HG03378 (cell line): Measurements from ENCODE around the gene AMN.

ENCODE experiments used
- ATAC-seq: cut with Tn5 transposase; IDR thresholded peaks from one replicate; pipeline ENCODE4 v1.9.1; 2021; ENCODE audit warnings: mild to moderate bottlenecking, moderate library complexity; ENCODE audit not compliant: unreplicated experiment

The AMN gene

DNA sequence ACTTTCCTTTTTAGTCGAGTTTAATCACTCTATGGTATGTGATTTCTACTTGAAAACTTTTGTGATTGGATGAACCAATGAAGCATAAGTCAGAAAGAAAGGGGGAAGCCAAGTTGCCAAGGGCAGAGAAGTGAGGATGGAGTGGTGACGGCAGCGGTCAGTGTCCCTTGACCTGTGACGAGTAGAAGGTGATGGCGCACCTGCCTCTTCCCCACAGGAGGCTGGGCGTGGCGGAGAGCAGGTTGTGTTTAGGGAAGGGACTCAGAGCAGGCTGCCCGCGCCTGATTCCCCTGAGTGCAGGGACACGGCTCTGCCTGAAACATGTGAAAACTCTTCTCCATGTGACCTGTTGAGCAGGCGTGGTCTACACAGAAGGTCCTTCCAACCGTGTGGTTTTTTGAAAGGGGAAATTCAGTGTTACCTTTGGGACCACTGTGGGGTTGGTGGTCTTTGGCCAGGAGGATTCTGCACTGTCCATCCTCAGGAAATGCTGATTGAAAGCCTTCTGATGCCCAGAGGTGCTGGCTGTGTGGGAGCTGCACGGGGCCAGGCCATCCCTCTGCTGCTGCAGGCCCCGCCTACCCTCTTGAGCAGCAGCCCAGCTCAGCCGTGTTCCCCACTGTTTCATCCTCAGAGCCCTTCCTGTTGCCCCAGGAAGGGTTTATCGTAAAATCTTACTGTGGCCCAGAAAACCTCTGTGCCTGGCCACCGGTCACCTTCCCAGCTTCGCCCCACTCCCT, 23.5 kb upstream of the AMN start:
- ATAC-seq, result no peak

DNA sequence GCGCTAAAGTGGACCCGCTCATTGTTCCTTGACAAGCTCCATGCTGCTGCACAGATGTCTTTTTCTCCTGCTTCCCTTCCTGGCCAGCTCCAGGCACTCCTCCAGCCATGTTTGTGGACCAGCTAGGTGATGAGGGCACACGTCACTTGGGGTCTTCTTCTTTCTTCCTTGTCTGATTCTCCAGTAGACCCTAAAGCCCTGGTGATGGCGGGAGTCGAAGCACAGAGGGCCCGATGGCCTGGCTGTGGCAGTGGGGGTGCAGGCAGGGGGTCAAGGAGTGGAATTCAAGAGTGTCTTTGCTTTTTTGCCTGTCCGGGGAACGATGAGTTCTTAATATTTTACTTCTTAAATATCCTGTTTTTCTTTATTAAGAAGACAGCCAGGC, 23.0 kb upstream of the AMN start:
- no peak for ATAC-seq

DNA sequence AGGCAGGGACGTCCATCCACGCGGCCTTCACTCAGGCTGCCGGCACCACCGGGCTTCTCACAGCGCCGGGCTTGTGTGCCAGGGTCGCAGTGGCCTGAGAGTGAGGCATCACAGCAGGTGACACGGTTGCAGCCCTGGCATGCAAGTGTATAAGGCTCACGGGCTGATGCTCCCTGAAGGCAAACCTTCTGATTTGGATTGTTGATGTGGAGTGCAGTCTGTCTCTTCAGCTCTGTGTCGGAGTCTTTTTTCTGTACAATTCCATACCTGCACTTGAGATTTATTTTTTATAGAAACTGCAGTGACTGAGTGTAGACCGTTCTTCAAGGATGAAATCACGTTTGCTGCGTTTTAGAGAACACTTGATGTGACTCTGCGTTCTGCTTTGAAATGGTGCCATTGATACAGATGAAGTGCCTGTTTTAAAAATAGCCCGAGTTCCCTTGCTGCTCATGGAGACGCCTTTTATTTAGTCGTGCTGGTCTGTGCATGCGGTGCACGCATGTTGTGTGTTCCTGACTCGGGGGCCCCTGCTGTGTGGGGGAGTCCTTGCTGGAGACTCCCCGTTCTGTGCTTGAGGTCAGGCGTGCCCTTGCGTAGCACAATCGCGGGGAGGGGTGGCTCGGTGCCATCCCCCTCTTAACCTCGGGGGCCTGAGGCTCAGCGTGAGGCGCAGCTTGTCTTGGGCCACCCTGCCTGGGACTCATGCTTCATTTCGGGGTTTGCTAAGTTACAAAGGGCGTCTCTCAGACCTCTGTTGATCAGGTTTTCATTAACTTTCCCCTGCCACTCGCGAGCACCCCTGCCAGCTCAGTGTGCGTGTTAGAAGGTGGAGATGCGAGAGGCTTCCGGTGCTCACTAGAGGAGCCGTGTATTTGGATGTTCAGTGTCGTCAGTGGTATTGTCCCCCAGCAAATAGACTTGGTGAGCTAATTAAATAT, 21.6 kb upstream of the AMN start:
- peak; percentile 40 for ATAC-seq

DNA sequence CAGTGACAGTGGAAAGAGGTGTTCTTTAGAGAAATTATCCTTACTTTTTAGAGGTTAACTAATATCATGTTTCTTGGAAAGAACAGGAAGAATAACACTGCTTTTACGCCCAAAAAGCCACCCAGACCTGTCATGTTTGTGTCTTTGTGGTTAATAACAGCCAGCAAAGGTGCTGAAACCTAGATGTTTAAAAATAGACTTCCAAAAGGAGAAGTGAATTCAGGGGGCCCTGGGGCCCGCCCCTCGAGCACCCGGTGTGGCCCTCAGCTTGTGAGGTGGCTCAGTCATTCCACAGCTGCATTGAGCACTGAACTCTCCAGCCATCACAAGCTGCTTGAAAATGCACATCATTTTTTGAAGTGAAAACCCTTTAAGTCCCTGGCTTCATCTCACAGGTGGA, 20.8 kb upstream of the AMN start:
- ATAC-seq, result peak; percentile 58

DNA sequence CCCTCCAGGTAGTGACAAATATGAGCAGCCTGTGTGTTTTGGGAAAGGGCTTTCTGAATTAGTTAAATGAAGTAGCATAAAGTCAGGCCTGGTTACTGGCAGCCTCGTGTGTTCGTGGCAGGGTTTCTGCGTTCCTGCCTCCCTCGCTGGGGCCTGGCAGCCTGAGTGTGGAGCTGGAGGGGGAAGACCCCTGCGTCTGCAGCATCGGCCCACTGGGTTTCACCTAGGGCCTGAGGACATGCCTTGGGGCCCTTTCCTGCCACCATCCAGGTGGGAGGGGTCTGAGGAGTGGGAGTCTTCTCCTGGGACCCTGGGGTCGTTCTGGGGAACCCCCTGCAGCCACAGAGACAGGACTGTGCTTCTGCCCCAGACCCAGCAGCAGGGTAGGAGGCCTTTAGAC, 20.4 kb upstream of the AMN start:
- no peak for ATAC-seq

DNA sequence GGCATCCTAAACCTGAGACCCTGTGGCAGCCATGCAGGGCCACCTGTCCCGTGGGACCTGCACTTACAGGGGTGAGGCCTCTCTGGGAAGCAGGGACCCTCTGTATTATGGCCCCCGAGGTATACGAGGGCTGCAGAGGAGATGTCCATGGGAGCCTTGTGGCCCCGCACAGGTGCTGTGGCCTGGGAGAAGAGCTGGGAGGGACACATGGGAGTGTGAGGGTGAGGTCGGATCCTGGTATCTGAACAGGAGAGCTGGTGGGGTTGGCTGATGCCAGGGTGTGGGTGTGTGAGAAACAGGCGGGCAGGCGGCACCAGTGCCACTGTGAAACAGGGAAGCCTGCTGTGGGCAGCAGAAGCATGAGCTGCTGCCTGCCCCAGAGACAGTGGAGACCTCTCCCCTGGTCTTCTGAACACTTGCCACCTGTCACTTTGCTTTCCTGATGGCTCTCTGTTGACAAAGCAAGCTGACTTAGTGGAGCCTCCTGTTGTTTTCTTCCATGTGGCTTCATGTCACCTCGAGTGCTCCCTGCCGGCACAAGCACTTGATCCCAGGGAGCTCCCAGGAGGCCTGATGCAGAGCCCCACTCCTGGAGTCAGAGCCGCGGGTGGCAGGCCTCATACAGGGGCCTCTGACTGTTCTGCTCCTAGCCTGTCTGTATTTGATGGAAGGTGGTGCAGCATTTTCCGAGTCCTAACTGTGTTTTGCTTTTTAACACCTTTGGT, 19.8 kb upstream of the AMN start:
- ATAC-seq, result no peak

DNA sequence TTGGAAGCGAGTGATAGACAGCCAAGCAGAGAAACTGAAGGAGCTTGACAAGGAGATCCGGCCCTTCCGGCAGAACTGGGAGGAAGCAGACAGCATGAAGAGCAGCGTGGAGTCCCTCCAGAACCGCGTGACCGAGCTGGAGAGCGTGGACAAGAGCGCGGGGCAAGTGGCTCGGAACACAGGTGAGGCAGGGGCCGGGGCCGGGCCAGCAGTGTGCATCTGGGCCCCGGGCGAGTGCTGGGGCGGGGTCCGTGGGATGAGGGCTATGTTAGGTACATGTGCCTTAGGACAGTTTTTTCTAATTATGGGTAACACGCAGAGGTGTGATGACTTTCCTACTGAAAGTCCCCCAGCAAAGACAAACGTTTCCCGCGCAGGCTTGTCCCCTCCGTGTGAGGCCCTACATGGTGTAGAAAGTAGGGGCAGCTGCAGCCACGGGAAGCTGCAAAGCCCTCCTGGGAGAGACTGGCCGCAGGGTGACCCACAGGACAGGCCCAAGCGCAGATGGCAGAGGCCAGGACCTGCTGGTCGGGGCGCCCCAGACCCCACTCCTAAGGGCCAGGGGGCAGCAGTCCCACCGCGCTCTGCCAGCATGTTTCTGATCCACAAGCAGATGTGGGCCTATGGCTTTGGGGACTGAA, 19.1 kb upstream of the AMN start:
- no peak for ATAC-seq

DNA sequence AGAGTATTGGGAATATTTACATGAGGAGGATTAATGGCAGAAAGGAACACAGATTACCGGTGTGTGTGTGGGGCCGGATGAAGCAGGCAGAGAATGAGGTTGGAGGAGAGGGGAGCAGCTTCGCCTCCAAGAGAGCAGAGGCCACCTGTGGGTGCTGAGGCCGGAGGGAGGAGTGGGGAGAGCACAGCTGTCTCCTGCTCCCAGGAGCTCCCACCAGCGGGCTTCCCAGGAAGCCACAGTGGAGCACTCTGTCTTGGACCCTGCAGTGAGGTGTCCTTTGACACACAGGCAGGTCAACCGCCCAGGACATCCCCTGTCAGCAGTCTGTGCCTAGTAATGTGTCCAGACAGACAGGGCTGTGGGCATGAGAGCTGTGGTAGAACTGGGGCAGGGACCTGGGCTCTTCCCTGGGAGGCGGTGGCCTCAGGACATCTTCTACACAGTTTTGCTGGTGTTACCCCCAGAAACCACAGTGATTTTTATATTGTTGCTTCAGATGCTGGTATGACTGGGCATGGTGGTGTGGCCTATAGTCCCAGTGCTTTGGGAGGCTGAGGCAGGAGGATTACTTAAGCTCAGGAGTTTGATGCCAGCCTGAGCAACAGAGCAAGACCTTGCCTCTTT, 18.5 kb upstream of the AMN start:
- no peak for ATAC-seq

DNA sequence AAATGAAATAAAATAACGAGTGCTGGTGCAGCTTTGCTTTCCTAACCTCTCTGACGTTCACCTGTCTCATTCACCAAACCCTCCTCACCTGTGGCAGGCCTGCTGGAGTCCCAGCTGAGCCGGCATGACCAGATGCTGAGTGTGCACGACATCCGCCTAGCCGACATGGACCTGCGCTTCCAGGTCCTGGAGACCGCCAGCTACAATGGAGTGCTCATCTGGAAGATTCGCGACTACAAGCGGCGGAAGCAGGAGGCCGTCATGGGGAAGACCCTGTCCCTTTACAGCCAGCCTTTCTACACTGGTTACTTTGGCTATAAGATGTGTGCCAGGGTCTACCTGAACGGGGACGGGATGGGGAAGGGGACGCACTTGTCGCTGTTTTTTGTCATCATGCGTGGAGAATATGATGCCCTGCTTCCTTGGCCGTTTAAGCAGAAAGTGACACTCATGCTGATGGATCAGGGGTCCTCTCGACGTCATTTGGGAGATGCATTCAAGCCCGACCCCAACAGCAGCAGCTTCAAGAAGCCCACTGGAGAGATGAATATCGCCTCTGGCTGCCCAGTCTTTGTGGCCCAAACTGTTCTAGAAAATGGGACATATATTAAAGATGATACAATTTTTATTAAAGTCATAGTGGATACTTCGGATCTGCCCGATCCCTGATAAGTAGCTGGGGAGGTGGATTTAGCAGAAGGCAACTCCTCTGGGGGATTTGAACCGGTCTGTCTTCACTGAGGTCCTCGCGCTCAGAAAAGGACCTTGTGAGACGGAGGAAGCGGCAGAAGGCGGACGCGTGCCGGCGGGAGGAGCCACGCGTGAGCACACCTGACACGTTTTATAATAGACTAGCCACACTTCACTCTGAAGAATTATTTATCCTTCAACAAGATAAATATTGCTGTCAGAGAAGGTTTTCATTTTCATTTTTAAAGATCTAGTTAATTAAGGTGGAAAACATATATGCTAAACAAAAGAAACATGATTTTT, 17.1 kb upstream of the AMN start:
- no peak for ATAC-seq

DNA sequence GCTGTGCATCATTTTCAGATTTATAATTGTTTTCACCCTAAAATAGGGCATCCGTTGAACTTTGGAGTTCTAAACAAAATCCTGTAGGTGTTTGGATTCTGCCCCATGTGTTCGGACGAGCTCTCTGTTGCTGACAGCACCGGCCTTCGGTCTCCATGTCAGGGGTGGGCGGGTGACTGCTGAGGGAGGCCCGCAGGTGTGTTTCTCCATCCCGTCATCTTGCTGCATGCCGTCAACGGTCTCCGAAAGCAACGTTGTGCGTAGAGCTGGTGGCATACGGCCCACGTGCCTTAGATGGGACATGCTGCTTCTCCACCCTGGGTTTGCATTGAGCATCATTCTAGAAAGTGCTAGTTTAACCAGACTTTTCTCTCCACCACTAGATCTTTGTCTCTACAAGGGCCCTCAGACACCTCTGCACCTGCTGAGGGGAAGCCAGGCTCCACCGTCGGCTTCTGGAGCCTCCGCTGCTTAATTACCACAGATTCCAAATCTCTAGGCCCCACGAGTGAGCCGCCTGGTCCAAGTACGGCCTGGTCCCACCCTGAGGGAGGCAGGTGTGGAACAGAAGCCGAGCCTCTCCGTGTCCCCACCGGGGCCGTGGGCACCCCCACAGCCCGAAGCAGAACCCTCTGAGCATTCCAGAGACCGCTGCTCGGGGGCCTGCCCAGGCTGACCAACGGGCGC, 15.7 kb upstream of the AMN start:
- no peak for ATAC-seq

DNA sequence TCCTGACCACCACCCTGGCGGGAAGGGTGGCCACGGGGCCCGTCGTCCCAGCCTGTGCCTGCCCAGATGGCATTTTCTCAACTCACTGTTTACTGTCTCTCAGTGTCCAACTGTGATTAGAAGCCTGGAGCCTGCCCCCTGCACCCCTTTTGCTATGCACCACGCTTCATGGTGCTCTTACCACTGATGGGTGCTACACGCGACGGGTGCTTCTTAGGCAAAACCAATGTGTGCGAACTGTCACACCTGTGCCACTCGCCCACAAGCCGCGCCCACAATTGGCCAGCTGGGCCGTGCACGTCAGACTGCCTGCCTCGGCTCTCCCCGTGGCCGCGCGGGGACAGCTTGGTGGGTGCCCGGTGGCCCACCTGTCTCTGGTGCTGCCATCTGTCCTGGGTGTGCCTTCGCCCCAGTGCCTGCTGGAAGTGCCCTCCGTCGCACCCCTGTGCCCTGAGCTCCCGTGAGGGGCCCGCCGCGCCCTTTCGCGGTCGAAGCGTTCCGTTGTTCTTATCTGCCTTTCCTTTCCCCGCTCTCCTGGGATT, 15.1 kb upstream of the AMN start:
- ATAC-seq, result no peak

DNA sequence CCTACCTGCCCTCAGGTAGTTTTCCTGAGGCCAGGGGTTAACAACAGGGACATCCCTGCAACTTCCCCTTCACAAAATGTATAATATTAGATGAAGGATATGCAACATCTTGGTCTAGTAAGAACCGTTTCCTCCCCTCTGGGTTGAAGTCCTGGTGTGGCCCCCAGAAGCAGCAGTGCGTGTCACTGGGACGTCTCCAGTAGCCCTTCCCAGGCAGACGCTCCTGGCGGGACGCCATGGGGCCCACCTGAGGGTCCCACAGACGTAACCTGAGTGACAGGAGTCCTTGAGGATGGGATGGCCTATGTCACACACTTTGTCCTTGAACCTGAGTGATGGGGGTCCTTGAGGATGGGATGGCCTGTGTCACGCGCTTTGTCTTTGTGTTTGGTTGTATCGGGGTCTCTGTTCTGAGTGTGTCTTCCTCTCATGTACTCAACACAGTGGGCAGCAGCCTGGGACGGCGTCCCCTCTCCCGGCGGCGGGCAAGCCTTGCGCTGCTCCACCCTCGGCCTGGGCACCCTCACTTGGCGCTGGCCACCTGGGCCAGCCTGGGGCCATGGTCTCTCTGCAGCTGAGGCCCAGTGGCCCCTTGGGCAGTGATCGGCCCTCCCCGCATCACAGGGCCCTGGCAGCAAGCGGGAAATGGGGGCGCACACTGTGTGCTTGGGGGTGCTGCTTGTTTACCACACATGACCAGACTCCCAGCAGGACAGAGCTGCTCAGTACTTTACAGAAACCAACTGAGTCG, 14.3 kb upstream of the AMN start:
- ATAC-seq, result no peak

DNA sequence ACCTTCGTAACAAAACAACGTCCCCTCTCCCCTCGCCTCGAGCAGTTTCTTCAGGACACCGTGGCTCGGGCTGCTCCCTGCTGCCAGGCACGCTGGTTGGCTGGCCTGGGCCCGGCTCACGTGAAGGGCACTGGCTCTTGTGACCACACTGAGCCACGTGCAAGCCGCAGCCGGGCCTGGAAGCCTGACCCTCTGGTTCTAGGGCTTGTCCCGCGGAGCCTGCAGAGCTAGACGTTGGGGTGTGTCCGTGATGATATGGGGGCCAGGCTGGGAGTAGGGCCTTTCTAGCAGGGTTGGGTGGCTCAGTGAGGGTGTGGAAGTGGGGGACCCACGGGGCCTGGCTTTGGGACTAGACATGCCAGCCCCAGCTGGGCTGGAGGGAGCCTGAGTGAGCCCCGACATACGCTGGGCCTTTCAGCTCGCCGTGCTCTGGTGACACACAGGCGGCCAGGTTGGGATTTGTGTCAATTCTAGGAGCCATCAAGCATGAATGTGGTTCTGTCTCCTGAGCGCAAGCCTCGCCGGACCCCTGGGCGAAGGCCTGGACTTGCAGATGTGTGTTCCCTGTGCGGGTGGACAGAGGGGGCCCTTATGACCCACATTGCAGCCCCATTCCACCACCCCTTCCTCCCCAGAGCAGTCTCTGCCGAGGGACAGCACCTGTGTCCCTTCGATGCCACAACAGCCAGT, 13.6 kb upstream of the AMN start:
- no peak for ATAC-seq

DNA sequence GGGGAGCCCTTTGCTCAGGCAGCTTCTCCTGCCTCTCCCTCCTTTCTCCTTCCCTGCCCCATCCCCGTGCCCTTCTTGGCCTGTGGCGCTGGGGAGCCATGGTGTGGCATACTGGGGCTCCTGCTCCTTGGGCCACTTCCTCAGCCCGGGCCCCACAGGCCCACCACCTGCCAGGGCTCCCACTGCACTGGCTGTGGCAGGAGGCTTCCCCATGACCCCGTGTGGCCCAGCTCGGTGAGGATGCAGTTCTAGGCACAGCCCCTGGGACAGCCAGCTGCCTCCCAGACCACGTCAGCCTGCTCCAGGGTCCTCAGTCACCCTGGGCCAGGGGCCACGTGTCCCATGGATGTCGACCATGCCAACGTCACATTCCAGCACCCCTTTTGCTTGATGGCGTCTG, 13.0 kb upstream of the AMN start:
- no peak for ATAC-seq

DNA sequence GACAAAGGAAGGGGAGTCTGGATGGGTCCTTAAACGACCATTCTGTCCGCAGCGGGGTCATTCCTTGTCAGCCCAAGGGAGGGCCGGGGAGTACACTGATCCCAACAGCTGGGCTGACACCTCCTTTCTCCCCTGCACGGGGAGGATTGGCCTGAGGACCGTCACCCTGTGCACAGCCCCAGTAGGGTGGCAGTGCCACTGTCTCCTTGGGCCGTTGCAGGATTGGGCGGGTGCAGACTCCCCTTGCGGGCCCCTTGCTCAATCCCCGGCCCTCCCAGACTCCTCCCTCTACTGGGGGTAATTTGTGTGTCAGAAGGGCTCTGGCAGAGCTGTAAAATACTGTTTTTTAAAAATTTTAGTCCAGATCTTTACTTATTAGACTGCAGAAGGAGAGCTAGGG, 12.6 kb upstream of the AMN start:
- ATAC-seq, result no peak

DNA sequence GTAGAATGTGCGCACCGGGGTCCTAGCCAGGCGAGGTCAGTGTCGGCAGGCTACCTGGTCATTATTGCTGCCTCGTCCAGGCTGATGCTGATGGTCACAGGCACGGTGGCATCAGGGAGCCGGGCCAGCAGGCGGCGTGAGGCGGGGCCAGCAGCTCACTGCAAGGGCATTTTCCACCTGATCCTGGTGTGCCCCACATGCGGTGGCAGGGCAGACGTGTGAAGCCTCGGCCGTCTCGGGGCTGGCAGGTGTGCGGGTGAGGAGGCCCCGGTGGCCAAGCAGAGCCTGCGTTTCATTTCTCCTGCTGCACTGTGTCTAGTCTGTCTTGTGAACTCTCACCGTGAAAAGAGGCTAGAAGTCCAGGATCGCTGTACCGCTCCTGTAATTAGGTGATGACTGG, 12.0 kb upstream of the AMN start:
- no peak for ATAC-seq

DNA sequence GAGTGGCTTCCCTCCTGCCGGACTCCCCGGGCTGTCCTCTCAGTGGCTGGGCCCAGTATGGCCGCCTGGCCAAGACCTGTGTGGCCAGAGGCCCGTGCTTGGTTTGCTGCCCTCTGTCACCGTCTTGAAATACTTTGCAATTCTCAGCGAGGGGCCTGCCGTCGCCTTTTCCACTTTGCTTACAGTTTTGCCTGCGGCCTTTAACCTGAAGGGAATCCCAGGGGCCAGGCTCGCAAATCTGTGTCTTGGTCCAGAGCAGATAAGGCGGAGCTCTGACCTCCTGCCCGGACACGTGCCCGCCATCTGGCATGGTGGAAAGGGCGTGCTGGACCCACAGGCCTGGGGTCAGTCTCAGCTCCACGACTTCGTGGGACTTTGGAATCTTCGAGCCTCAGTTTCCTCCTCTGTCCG, 10.9 kb upstream of the AMN start:
- no peak for ATAC-seq
